LNCAP (cell line): ENCODE results near the gene CDC26.

Experiments used
- TF ChIP-seq, protein P1 (sequence below): fragments of 450-650 bp; IDR thresholded peaks from 2 replicates; pipeline ENCODE4 v1.5.1; 2017; ENCODE audit warnings: mild to moderate bottlenecking

Gene CDC26

DNA sequence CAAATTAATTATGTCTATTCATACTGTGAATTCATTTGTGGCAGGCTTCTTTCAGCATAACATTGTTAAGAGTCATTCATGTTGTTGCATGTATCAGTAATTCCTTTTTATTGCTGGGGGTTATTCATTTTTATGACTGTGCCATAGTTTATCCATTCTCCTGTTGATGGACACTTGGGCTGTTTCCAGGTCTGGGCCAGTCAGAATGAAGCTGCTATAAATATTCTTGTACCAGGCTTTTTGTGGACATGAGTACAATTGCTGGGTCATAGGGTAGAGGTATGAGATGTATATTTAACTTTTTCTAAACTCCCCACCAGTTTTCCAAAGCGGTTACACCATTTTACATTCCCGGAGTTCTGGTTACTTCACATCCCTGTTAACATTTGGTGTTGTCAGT is 13.7 kb upstream of the CDC26 start:
- TF ChIP-seq, protein P1, sequence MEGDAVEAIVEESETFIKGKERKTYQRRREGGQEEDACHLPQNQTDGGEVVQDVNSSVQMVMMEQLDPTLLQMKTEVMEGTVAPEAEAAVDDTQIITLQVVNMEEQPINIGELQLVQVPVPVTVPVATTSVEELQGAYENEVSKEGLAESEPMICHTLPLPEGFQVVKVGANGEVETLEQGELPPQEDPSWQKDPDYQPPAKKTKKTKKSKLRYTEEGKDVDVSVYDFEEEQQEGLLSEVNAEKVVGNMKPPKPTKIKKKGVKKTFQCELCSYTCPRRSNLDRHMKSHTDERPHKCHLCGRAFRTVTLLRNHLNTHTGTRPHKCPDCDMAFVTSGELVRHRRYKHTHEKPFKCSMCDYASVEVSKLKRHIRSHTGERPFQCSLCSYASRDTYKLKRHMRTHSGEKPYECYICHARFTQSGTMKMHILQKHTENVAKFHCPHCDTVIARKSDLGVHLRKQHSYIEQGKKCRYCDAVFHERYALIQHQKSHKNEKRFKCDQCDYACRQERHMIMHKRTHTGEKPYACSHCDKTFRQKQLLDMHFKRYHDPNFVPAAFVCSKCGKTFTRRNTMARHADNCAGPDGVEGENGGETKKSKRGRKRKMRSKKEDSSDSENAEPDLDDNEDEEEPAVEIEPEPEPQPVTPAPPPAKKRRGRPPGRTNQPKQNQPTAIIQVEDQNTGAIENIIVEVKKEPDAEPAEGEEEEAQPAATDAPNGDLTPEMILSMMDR = no peak

DNA sequence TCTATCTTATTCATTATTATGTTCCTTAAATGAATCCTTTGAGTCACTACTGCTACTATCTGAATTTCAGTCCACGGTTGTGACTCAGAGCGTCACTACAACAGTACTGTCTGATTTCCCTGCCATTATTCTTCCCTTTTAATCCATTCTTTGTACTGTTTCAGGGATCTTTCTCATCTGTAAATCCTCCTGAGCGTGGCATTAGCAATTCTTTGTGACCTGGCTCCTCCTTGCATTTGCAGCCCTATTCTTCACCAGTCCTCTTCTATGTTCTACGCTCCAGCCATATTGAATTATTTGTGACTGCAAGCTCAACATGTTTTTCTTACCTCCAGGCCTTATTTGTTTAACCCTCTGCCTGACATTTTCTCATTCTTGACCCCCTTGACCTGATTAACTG is 6.0 kb upstream of the CDC26 start:
- TF ChIP-seq, protein P1 = no peak

DNA sequence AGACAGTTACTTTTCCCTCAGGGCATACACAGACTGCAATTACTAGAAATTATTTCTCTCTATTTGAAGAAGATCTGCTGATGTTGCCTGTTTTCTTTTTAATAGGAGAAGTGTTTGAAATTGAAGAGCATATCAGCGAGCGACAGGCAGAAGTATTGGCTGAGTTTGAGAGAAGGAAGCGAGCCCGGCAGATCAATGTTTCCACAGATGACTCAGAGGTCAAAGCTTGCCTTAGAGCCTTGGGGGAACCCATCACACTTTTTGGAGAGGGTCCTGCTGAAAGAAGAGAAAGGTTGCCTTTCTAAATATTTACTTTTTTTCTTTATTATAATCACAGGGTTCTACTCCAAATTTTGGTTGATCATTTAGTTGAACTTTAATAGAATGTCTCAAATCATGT is 3.5 kb upstream of the CDC26 start:
- TF ChIP-seq, protein P1 = no peak

DNA sequence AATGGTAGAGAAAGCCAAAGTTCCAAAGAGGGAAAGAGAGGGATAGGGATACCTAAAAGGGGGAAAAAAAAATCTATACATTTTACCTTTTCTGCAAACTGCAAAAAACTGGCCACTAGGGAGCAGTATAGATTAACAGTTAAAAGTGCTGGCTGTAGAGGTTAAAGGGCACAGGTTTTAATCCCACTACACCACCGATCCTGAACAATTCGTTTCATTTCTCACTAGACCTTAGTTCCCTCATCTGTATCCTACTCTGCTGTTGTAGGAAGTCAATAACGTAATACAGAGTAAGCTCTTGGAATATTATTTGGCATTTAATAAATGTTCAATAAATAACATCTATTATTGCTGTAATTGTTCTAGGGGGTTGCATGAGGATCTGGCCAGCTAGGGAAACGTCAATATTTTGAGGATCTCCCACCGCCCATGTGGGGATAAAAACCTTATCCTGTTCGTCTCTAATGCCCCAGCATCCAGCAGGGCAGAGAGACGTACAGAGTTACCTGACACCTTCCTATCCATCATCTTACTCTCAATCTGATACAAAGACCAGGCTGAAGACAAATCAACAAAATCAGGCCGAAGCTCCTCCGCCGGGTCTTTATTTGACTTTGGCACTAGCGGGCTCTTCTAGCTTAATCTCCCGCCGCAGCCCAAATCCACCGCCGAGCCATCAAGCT is 757 bp downstream of the CDC26 start:
- TF ChIP-seq, protein P1 = peak; percentile 82

DNA sequence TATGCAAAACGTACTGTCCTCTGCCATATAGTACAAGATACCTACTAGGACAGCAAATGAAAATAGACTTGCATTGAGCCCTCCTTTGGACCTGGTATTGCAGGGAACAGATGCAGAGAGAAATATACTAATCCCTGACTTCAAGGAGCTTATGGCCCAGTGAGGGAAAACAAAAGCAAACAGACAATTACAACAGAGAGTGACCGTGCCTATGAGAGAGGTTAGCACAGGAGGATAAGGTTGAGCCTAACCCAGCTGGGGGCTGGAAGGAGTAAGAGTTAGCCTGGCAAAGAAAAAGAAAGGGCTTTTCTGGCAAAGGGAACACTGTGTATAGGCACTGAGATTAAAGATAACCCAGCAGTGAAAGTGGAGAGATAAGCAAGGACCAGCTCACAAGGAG is 5.5 kb downstream of the CDC26 start:
- TF ChIP-seq, protein P1 = no peak

DNA sequence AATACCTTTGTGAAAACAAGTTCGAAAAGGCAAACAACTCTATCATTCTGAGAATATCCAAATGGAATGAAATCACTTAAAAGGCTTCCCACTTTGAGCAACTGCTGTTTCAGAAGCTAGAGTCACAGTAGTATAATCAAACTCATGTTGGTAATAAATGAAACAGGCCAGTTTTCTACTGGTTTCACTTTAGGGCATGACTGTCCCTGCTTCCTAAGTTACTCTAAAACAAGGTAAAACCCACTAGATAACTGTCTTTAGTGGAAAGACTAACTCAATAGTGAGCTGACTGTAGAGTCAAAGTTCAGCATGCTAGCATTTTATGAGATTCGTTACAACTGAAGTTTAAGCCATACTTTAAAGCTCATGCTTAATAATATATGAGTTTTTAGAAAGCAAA is 6.0 kb downstream of the CDC26 start:
- TF ChIP-seq, protein P1 = no peak

DNA sequence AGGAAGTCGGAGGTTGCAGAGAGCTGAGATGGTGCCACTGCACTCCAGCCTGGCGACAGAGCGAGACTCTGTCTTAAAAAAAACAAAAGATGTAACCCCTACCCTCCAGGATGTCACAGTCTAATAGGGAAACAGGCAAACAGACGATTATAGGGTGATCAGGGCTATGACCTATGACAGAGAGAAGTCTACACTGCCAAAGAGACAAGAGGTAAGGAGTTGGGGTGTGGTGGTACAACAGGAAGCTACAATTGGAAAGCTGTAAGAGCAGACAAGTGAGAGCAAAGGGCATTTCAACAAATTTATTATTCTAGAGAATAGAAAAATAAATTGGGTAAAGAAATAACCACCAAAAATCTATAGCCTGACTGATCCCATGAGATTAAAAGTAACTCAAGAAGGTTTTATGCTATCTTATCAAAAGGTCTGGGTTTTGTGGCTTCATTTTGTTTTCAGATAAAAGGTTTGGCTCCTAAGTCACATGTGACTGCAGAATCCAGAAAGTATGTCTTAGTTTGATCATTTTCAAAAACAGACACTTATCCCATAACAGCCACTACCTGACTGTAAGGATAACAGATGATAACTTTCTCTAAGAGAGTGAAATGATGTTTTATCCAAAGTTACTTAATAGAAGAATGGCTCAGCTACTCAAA is 7.3 kb downstream of the CDC26 start:
- TF ChIP-seq, protein P1 = no peak

DNA sequence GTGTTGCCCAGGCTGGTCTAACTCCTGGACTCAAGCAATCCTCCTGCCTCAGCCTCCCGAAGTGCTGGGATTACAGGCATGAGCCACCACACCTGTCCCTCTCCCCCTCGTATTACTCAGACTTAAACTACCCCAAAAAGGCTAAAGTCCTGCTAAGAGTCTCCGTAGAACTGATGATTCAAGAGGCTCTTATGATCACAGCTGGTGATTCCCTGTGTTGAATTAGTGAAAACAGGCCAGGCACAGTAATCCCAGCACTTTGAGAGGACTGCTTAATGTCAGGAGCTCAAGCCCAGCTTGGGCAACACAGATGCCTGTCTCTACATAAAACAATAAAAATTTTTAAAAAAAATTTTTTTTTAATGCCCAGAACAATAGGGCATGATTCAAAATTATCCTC is 9.2 kb downstream of the CDC26 start:
- TF ChIP-seq, protein P1 = no peak
